Testis (tissue), 2 donors: Measurements from ENCODE around the gene CREBRF.

Experiments
- CTCF ChIP-seq, 3 experiments: fragments of 450-650 bp in 2 of 3; fragments of 200-600 bp in 1 of 3; sonication (generic) in 1 of 3; IDR thresholded peaks; one replicate each; pipeline ENCODE4 v1.5.1; 2016 to 2019; ENCODE audit warnings: antibody characterized with exemption in 3 of 3, mild to moderate bottlenecking in 2 of 3, moderate library complexity in 1 of 3
- POLR2A ChIP-seq: fragments of 450-650 bp; IDR thresholded peaks from one replicate; pipeline ENCODE4 v1.6.1; 2017; ENCODE audit warnings: antibody characterized with exemption, mild to moderate bottlenecking, moderate library complexity

- TF ChIP-seq CTCF (IDR thresholded peaks at IDR 0.05): no peak
- no peak for TF ChIP-seq POLR2A
These were observed 99.8 kb downstream of the CREBRF start for GRCh38 chr5:173155912-173156311.
